ENCODE data around the gene HERPUD2.

HERPUD2 gene

GRCh38 chr7:35712563-35713226 lies 17.8 kb upstream of the HERPUD2 start:
- no peaks in the 10 kb centered on the region; the same call in 1 of the 2 replicates for H3F3A ChIP-seq (ENCODE audit: control insufficient read depth, insufficient read depth)
- no peak overlapping the region for H3K27ac ChIP-seq (ENCODE audit: low read depth, low read length)
- peaks cover 41% of the 10 kb centered on the region for H3K4me1 ChIP-seq (ENCODE audit: control insufficient read depth, low read length)
- H4K20me1 ChIP-seq (ENCODE audit: control insufficient read depth, insufficient read depth, low read depth, low read length): no peaks in the 10 kb centered on the region
- no peaks in the 10 kb centered on the region for H3K9me2 ChIP-seq (replicated peaks; ENCODE audit: control insufficient read depth, low read length)
- no peaks in the 10 kb centered on the region for H3K79me2 ChIP-seq (ENCODE audit: control insufficient read depth, low read length)
- H3K27me3 ChIP-seq (ENCODE audit: control insufficient read depth, low read length): peaks cover 3% of the 10 kb centered on the region; the same call in 1 of the 2 replicates
- TF ChIP-seq CTCF (IDR thresholded peaks at IDR 0.05; ENCODE audit: low read depth, low read length, poor library complexity, severe bottlenecking) (no peak), EZH2phosphoT487 (IDR thresholded peaks at IDR 0.05; ENCODE audit: borderline replicate concordance, low read length) (no peak)
- no peaks in the 10 kb centered on the region for H3K36me3 ChIP-seq (ENCODE audit: control insufficient read depth, low read length)
- H3K4me3 ChIP-seq (ENCODE audit: low read length): no peak overlapping the region
- no peak overlapping the region for H3K4me2 ChIP-seq (ENCODE audit: low read length)
- no peaks in the 10 kb centered on the region for H3K9me3 ChIP-seq (ENCODE audit: control insufficient read depth, insufficient read depth, low read length)

- no peaks in the 10 kb centered on the region for H3K79me2 ChIP-seq (ENCODE audit: control insufficient read depth, low read length)
- no peaks in the 10 kb centered on the region for H3K9me2 ChIP-seq (replicated peaks; ENCODE audit: control insufficient read depth, low read length)
- no peak overlapping the region for H3K27ac ChIP-seq (ENCODE audit: low read depth, low read length)
- TF ChIP-seq EZH2phosphoT487 (IDR thresholded peaks at IDR 0.05; ENCODE audit: borderline replicate concordance, low read length) (no peak), CTCF (IDR thresholded peaks at IDR 0.05; ENCODE audit: low read depth, low read length, poor library complexity, severe bottlenecking) (no peak)
- H3F3A ChIP-seq (ENCODE audit: control insufficient read depth, insufficient read depth): no peaks in the 10 kb centered on the region; the same call in 1 of the 2 replicates
- H3K4me2 ChIP-seq (ENCODE audit: low read length): no peak overlapping the region
- peaks cover 18% of the 10 kb centered on the region for H3K4me1 ChIP-seq (ENCODE audit: control insufficient read depth, low read length)
- H3K4me3 ChIP-seq (ENCODE audit: low read length): no peak overlapping the region
- H3K27me3 ChIP-seq (ENCODE audit: control insufficient read depth, low read length): no peaks in the 10 kb centered on the region
- no peaks in the 10 kb centered on the region for H4K20me1 ChIP-seq (ENCODE audit: control insufficient read depth, insufficient read depth, low read depth, low read length)
- no peaks in the 10 kb centered on the region for H3K36me3 ChIP-seq (ENCODE audit: control insufficient read depth, low read length)
- no peaks in the 10 kb centered on the region for H3K9me3 ChIP-seq (ENCODE audit: control insufficient read depth, insufficient read depth, low read length)
Observed at GRCh38 chr7:35707422-35707821, 12.5 kb upstream of the HERPUD2 start.

GRCh38 chr7:35705932-35706461 lies 11.1 kb upstream of the HERPUD2 start:
- Histone ChIP-seq H3K9me3 (ENCODE audit: control insufficient read depth, insufficient read depth, low read length) (no peaks in the 10 kb centered on the region), H3K4me3 (ENCODE audit: low read length) (no peak overlapping the region)
- TF ChIP-seq CTCF (IDR thresholded peaks at IDR 0.05; ENCODE audit: low read depth, low read length, poor library complexity, severe bottlenecking): no peak
- no peak for TF ChIP-seq EZH2phosphoT487 (IDR thresholded peaks at IDR 0.05; ENCODE audit: borderline replicate concordance, low read length)

More at GRCh38 chr7:35705932-35706461, 11.1 kb upstream of the HERPUD2 start:
- H3K36me3 ChIP-seq (ENCODE audit: control insufficient read depth, low read length): no peaks in the 10 kb centered on the region
- no peaks in the 10 kb centered on the region for H4K20me1 ChIP-seq (ENCODE audit: control insufficient read depth, insufficient read depth, low read depth, low read length)
- no peaks in the 10 kb centered on the region for H3K9me2 ChIP-seq (replicated peaks; ENCODE audit: control insufficient read depth, low read length)
- no peak overlapping the region for H3K4me2 ChIP-seq (ENCODE audit: low read length)
- H3K79me2 ChIP-seq (ENCODE audit: control insufficient read depth, low read length): no peaks in the 10 kb centered on the region
- no peak overlapping the region for H3K27ac ChIP-seq (ENCODE audit: low read depth, low read length)
- H3K4me1 ChIP-seq (ENCODE audit: control insufficient read depth, low read length): peaks cover 18% of the 10 kb centered on the region
- no peaks in the 10 kb centered on the region for H3K27me3 ChIP-seq (ENCODE audit: control insufficient read depth, low read length)
- no peaks in the 10 kb centered on the region; the same call in 1 of the 2 replicates for H3F3A ChIP-seq (ENCODE audit: control insufficient read depth, insufficient read depth)
